ENCODE measurements around the gene MAPT.

MAPT gene

GRCh38 chr17:45973946-45974859 lies 79.8 kb downstream of the MAPT start:
- DNase-seq (ENCODE audit: low read depth) = no peak

- no peak for DNase-seq (ENCODE audit: low read depth)
Measured at GRCh38 chr17:45974916-45975630, 80.7 kb downstream of the MAPT start.

GRCh38 chr17:45975640-45976295 lies 81.4 kb downstream of the MAPT start:
- no peak for DNase-seq (ENCODE audit: low read depth)

- no peak for DNase-seq (ENCODE audit: low read depth)
Measured at GRCh38 chr17:45976391-45976754, 82.0 kb downstream of the MAPT start.

- no peak for DNase-seq (ENCODE audit: low read depth)
Measured at GRCh38 chr17:45976755-45977505, 82.6 kb downstream of the MAPT start.

GRCh38 chr17:45977506-45977824 lies 83.1 kb downstream of the MAPT start:
- no peak for DNase-seq (ENCODE audit: low read depth)

DNA sequence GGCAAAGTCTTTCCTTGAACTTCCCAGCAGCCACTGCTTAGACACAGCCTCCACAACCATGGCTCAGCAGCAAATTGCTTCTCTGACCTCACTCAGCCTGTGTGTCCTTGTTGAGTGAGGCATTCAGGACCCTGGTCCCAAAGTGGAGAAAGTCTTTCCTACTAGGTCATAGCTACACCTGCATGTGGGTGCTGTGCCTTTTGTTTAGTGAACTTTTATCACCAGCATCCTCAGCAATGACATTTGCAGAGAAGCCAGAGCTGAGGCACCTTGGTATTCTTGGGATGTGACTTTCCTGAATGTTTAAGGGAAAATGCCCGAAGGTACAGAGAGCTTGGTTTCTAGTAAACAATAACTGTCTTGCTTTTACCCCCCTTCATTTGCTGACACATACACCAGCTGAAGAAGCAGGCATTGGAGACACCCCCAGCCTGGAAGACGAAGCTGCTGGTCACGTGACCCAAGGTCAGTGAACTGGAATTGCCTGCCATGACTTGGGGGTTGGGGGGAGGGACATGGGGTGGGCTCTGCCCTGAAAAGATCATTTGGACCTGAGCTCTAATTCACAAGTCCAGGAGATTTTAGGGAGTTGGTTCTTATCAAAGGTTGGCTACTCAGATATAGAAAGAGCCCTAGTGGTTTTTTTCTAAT lies 83.7 kb downstream of the MAPT start:
- DNase-seq (ENCODE audit: low read depth) = no peak

DNA sequence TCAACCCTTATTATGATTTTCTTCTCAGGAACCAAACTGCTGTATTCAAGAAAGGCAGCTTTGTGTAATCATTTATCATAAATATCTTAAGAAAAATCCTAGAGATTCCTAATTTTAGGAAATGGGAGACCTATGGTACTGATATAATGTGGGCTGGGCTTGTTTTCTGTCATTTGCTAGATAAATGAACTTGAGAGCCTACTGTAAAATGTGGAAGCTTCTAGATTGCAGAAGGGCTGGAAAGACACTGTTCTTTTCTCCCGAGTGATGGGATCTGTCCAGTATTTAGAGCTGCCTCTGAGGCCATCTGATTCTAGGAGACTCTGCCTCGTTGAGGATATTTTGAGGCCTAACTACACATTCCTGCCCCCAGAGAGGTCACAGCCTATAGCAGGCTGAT lies 84.8 kb downstream of the MAPT start:
- DNase-seq (ENCODE audit: low read depth) = no peak

- DNase-seq (ENCODE audit: low read depth) = no peak
Measured at GRCh38 chr17:45980855-45981254, 86.5 kb downstream of the MAPT start.

DNA sequence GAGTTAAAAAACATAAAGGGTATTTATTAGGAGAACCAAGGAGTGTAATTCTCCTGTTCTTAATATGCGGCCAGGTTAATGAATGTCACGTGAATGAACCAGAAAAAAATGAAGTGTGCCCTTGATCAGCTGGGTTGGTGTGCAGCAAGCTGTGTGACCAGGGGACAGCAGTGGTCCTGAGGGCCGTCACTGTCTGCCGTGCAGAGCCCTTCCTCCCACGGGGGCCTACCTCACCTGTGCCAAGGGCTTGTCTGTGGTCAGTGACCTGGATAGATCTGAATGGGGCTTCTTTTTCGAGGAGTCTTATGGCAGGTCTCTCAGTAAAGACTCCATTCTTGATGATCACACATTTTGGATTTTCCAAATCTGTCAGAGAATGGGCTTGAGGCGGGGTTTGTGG lies 87.0 kb downstream of the MAPT start:
- DNase-seq (ENCODE audit: low read depth) = no peak

DNA sequence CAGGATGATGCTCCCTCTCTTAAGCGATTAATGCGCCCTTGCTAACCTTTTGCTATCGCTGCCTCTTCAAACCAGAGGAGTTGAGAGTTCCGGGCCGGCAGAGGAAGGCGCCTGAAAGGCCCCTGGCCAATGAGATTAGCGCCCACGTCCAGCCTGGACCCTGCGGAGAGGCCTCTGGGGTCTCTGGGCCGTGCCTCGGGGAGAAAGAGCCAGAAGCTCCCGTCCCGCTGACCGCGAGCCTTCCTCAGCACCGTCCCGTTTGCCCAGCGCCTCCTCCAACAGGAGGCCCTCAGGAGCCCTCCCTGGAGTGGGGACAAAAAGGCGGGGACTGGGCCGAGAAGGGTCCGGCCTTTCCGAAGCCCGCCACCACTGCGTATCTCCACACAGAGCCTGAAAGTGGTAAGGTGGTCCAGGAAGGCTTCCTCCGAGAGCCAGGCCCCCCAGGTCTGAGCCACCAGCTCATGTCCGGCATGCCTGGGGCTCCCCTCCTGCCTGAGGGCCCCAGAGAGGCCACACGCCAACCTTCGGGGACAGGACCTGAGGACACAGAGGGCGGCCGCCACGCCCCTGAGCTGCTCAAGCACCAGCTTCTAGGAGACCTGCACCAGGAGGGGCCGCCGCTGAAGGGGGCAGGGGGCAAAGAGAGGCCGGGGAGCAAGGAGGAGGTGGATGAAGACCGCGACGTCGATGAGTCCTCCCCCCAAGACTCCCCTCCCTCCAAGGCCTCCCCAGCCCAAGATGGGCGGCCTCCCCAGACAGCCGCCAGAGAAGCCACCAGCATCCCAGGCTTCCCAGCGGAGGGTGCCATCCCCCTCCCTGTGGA lies 88.6 kb downstream of the MAPT start:
- no peak for DNase-seq (ENCODE audit: low read depth)

- no peak for DNase-seq (ENCODE audit: low read depth)
Measured at GRCh38 chr17:45983614-45984310, 89.4 kb downstream of the MAPT start.

GRCh38 chr17:45984368-45984767 lies 90.0 kb downstream of the MAPT start:
- DNase-seq (ENCODE audit: low read depth) = no peak

DNA sequence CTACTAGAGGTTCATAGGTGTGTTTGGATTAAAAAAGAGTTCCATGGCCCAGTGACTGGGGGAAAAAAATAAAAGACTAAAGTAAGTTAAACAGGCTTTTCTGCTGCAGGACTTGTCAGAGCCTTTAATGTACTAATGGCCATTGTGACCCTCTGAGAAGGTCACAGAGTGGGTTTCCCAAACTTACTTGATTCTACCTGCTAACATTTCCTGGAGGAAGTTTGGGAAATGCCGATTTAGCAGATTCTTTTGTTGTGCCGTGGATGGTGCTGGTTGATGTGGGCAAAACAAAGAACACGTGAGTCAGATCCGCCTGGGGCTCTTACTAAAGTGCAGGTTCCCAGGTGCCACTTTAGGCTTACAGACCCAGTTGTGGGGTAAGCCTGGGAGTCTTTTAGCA lies 91.1 kb downstream of the MAPT start:
- no peak for DNase-seq (ENCODE audit: low read depth)

- no peak for DNase-seq (ENCODE audit: low read depth)
Measured at GRCh38 chr17:45986056-45986455, 91.7 kb downstream of the MAPT start.

DNA sequence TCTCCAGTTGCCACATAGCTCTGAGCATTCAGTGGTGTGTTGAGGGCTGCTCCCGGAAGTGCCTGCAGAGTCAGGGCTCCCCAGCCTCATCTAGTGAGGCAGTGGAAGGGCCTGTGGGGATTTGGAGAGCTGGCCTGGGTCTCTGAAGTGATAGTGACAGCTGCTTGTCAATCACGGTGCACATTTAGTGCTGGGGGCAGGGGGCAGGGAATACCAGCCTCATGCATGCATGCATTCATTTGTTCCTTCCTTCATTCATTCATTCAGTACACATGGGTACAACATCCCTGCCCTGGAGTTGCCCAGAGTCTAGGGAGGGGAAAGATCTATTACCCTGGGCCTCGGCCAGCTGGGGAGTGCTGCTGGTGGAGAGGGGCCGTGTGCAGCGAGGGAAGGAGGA lies 93.4 kb downstream of the MAPT start:
- no peak for DNase-seq (ENCODE audit: low read depth)

DNA sequence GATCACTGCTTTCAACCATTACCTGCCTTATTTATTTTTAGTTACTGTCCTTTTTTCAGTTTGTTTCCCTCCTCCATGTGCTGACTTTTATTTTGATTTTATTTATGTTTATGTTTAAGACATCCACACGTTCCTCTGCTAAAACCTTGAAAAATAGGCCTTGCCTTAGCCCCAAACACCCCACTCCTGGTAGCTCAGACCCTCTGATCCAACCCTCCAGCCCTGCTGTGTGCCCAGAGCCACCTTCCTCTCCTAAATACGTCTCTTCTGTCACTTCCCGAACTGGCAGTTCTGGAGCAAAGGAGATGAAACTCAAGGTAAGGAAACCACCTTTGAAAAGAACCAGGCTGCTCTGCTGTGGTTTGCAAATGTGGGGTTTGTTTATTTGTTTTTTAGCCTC lies 95.4 kb downstream of the MAPT start:
- DNase-seq (ENCODE audit: low read depth) = no peak

DNA sequence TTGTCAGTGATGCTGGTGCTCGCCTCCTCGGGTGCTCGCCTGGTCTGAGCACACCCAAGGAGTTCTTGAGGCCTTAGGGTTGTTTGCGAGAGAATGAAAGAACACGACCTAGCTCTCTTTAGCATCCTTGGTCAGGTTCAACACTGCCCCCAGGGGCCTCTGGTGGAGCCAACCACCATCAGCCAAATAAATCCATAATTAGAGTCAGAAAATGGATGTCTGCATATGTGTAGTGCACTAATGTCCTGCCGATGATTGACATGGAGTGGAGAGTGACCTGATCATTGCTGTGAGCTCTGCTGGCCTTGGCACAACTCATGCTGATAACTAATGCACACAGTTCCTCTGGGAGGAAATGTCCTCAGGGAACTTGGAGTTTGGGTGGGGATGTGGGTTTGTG lies 96.5 kb downstream of the MAPT start:
- DNase-seq (ENCODE audit: low read depth) = no peak

DNA sequence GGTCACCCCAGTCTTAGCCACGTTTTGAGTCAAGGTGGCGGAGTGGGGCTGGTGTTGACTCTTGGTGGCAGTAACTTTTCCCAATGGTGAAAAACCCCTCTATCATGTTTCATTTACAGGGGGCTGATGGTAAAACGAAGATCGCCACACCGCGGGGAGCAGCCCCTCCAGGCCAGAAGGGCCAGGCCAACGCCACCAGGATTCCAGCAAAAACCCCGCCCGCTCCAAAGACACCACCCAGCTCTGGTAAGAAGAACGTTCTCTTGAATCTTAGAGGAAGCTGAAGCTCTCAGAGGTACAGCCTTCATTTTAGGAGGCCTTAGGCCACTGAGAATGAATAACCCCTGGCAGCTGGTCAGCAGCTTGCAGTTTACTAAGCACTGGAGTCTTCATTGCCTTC lies 97.0 kb downstream of the MAPT start:
- DNase-seq (ENCODE audit: low read depth) = no peak

DNA sequence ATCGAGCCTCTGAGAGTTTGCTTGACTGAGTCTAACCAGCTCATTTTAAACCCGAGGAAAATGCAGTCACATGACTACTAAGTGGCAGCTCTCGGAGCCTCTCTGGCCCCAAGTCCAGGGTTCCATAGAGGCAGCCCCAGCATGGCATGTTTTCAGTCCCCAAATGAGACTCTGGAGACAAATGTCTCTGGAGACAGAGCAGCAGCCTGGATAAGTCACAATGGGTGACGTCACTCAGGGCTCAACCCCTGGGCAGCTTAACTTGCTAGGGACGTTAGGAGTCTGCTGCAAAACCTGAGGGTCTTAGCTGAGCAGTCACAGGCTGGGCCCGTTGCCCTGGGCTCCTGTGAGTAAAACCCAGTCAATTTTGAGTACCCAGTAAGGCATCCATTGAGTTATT lies 97.8 kb downstream of the MAPT start:
- DNase-seq (ENCODE audit: low read depth) = no peak
